PC-3 (cell line): ENCODE measurements around the gene FAM237A. TPM values are rescaled to one million over a fixed set of nuclear protein-coding genes. Genes with fewer than 3 reads are reported as not detected.
A peak's percentile ranks its signal among the peaks of the same experiment; 100 is the strongest.

Source experiments
- ATAC-seq: fragments of 200-7000 bp; cut with Tn5 transposase; 2 replicates; pipeline ENCODE4 v1.9.1; 2020; ENCODE audit warnings: mild to moderate bottlenecking, moderate library complexity
- BruUV-seq: library from RNA; stranded (reverse); fragments of 400-500 nt; replicated peaks from 2 replicates; lab custom pipeline; 2021; lab: Mats Ljungman, UMichigan
- CTCF ChIA-PET: fragments of 300-600 bp; sonication (Branson Sonifier 250); formaldehyde crosslinking; loops from one replicate; lab custom pipeline; 2022; ENCODE audit warnings: antibody characterized with exemption; lab: Charles Lee
- POLR2A ChIA-PET: fragments of 300-600 bp; sonication (Branson Sonifier 250); formaldehyde crosslinking; loops from one replicate; lab custom pipeline; 2022; ENCODE audit warnings: antibody characterized with exemption; ENCODE audit not compliant: unreplicated experiment; lab: Charles Lee
- DNase-seq: peaks from one replicate; pipeline ENCODE4 v3.0.0-alpha.2; 2015
- H2AFZ ChIP-seq: fragments of 300-600 bp; sonication (generic); 2 replicates; pipeline ENCODE4 v1.6.0; 2016; ENCODE audit warnings: antibody characterized with exemption, low read length
- H3F3A ChIP-seq: fragments of 300-600 bp; sonication (generic); one replicate; pipeline ENCODE4 v1.6.0; 2017; ENCODE audit warnings: antibody characterized with exemption, low read length, control low read depth, mild to moderate bottlenecking; ENCODE audit not compliant: unreplicated experiment
- H3K27ac ChIP-seq: fragments of 300-600 bp; sonication (generic); 2 replicates; pipeline ENCODE4 v1.5.1; 2016; ENCODE audit warnings: mild to moderate bottlenecking, low read length
- H3K27me3 ChIP-seq: fragments of 300-600 bp; sonication (generic); 2 replicates; pipeline ENCODE4 v1.6.1; 2016; ENCODE audit warnings: low read length, mixed read lengths
- H3K36me3 ChIP-seq: fragments of 300-600 bp; sonication (generic); 2 replicates; pipeline ENCODE4 v1.6.1; 2016; ENCODE audit warnings: low read depth, mixed run types, low read length, mixed read lengths
- H3K4me1 ChIP-seq: fragments of 300-600 bp; sonication (generic); 2 replicates; pipeline ENCODE4 v1.5.1; 2016; ENCODE audit warnings: low read length; ENCODE audit not compliant: insufficient read depth
- H3K4me2 ChIP-seq: fragments of 300-600 bp; sonication (generic); 2 replicates; pipeline ENCODE4 v1.6.0; 2016; ENCODE audit warnings: low read length
- H3K4me3 ChIP-seq: fragments of 300-600 bp; sonication (generic); 2 replicates; pipeline ENCODE4 v1.5.1; 2016; ENCODE audit warnings: mild to moderate bottlenecking, low read length, mixed read lengths
- H3K79me2 ChIP-seq: fragments of 300-600 bp; sonication (generic); 2 replicates; pipeline ENCODE4 v1.6.1; 2017; ENCODE audit warnings: low read length, mixed read lengths
- H3K9ac ChIP-seq: fragments of 300-600 bp; sonication (generic); 2 replicates; pipeline ENCODE4 v1.6.0; 2016; ENCODE audit warnings: mild to moderate bottlenecking, low read length
- H3K9me2 ChIP-seq: fragments of 300-600 bp; sonication (generic); replicated peaks from 2 replicates; pipeline ENCODE4 v1.6.1; 2016; ENCODE audit warnings: mixed run types, low read length, mixed read lengths
- H3K9me3 ChIP-seq: fragments of 300-600 bp; sonication (generic); 2 replicates; pipeline ENCODE4 v1.6.1; 2016; ENCODE audit warnings: low read length, mixed read lengths
- H4K20me1 ChIP-seq: fragments of 300-600 bp; sonication (generic); 2 replicates; pipeline ENCODE4 v1.6.1; 2016; ENCODE audit warnings: low read length, mixed read lengths
- CTCF ChIP-seq: fragments of 300-600 bp; sonication (generic); conservative IDR thresholded peaks from 2 replicates; pipeline ENCODE4 v1.5.1; 2017; ENCODE audit warnings: antibody characterized with exemption, low read depth, mild to moderate bottlenecking, low read length
- EZH2 ChIP-seq: fragments of 300-600 bp; sonication (generic); IDR thresholded peaks from one replicate; pipeline ENCODE4 v1.6.1; 2017; ENCODE audit warnings: antibody characterized with exemption, mild to moderate bottlenecking, low read length; ENCODE audit not compliant: unreplicated experiment
- EZH2phosphoT487 ChIP-seq: fragments of 300-600 bp; sonication (generic); IDR thresholded peaks from 2 replicates; pipeline ENCODE4 v1.6.1; 2018; ENCODE audit warnings: mild to moderate bottlenecking, antibody characterized with exemption, low read length, borderline replicate concordance
- intact Hi-C: fragments of 100-400 bp; cut with micrococcal nuclease; formaldehyde crosslinking; loops from 2 replicates; pipeline ENCODE4 v1.9.0; 2023
- total RNA-seq: library from RNA; depleted of rRNA; stranded (reverse); fragments of >200 nt; gene quantifications from 2 replicates; pipeline ENCODE4 v1.2.3, GENCODE V29; 2014

FAM237A gene
- total RNA-seq, 1 experiment from 2014 or later = not detected

- CTCF ChIA-PET = no interaction called here
- intact Hi-C loops = no loop called here
Observed at GRCh38 chr2:206639636-206640035, 2.7 kb upstream of the FAM237A start.

GRCh38 chr2:206641226-206641625 is 1.1 kb upstream of the FAM237A start:
- H3K9me2 ChIP-seq = no peaks in the 10 kb centered on the region
- no peaks in the 10 kb centered on the region for H3K9me3 ChIP-seq
- no peak overlapping the region for H3K27ac ChIP-seq
- TF ChIP-seq EZH2 (no peak), EZH2phosphoT487 (no peak), CTCF (no peak)
- H3K4me3 ChIP-seq = no peak overlapping the region
- H4K20me1 ChIP-seq = no peaks in the 10 kb centered on the region
- peaks cover 5% of the 10 kb centered on the region; the same call in 1 of the 2 replicates for H3K27me3 ChIP-seq
- no peak for ATAC-seq
- DNase-seq = no peak
- no TSS peak for BruUV-seq
- POLR2A ChIA-PET = no interaction called here
- no peaks in the 10 kb centered on the region for H3F3A ChIP-seq
- H2AFZ ChIP-seq = no peak overlapping the region
- no peak overlapping the region for H3K9ac ChIP-seq
- CTCF ChIA-PET = no interaction called here
- no peak overlapping the region for H3K4me2 ChIP-seq
- intact Hi-C loops = no loop called here
- no peaks in the 10 kb centered on the region for H3K4me1 ChIP-seq
- H3K36me3 ChIP-seq = no peaks in the 10 kb centered on the region
- no peaks in the 10 kb centered on the region for H3K79me2 ChIP-seq

More at GRCh38 chr2:206639636-206640035, 2.7 kb upstream of the FAM237A start:
- Histone ChIP-seq H2AFZ (no peak overlapping the region), H4K20me1 (no peaks in the 10 kb centered on the region), H3K36me3 (no peaks in the 10 kb centered on the region), H3K27me3 (peaks cover 5% of the 10 kb centered on the region; the same call in 1 of the 2 replicates), H3F3A (no peaks in the 10 kb centered on the region), H3K27ac (no peak overlapping the region), H3K79me2 (no peaks in the 10 kb centered on the region), H3K9me2 (no peaks in the 10 kb centered on the region), H3K9me3 (no peaks in the 10 kb centered on the region), H3K9ac (no peak overlapping the region), H3K4me1 (no peaks in the 10 kb centered on the region), H3K4me2 (no peak overlapping the region), H3K4me3 (no peak overlapping the region)
- ATAC-seq (no peak), DNase-seq (peak; percentile 64)
- BruUV-seq = no TSS peak
- no peak for TF ChIP-seq EZH2
- TF ChIP-seq EZH2phosphoT487 = no peak
- no peak for TF ChIP-seq CTCF
- POLR2A ChIA-PET = no interaction called here

GRCh38 chr2:206647985-206648384 is 5.7 kb downstream of the FAM237A start:
- intact Hi-C loops = no loop called here
- no peak overlapping the region for H2AFZ ChIP-seq
- H3K27me3 ChIP-seq = peaks cover 10% of the 10 kb centered on the region; the same call in 1 of the 2 replicates
- TF ChIP-seq CTCF (no peak), EZH2 (no peak), EZH2phosphoT487 (no peak)
- POLR2A ChIA-PET = no interaction called here
- H3K36me3 ChIP-seq = no peaks in the 10 kb centered on the region
- no peaks in the 10 kb centered on the region for H3F3A ChIP-seq
- no peak overlapping the region for H3K27ac ChIP-seq
- H3K4me3 ChIP-seq = no peak overlapping the region
- H3K4me1 ChIP-seq = no peaks in the 10 kb centered on the region
- ATAC-seq (no peak), DNase-seq (no peak)
- no peaks in the 10 kb centered on the region for H3K9me3 ChIP-seq
- no TSS peak for BruUV-seq
- no peak overlapping the region for H3K4me2 ChIP-seq
- no peaks in the 10 kb centered on the region for H3K79me2 ChIP-seq
- CTCF ChIA-PET = no interaction called here
- no peaks in the 10 kb centered on the region for H4K20me1 ChIP-seq
- no peak overlapping the region for H3K9ac ChIP-seq
- no peaks in the 10 kb centered on the region for H3K9me2 ChIP-seq
